ENCODE data around the gene HMOX1.
"Not testable (repeated sequence)": the region's sequence is repeated elsewhere in the genome, so short reads cannot be mapped to it uniquely, and the experiment has no call there.

Gene HMOX1

GRCh38 chr22:35430897-35431322, 50.0 kb downstream of the HMOX1 start:
- in situ Hi-C loops (cut with HindIII; ENCODE audit: low sequenced_read_pairs): loop anchor here (5.0 kb wide), 2 partner anchors 136 to 191 kb away; no protein-coding TSS in a partner anchor

DNA sequence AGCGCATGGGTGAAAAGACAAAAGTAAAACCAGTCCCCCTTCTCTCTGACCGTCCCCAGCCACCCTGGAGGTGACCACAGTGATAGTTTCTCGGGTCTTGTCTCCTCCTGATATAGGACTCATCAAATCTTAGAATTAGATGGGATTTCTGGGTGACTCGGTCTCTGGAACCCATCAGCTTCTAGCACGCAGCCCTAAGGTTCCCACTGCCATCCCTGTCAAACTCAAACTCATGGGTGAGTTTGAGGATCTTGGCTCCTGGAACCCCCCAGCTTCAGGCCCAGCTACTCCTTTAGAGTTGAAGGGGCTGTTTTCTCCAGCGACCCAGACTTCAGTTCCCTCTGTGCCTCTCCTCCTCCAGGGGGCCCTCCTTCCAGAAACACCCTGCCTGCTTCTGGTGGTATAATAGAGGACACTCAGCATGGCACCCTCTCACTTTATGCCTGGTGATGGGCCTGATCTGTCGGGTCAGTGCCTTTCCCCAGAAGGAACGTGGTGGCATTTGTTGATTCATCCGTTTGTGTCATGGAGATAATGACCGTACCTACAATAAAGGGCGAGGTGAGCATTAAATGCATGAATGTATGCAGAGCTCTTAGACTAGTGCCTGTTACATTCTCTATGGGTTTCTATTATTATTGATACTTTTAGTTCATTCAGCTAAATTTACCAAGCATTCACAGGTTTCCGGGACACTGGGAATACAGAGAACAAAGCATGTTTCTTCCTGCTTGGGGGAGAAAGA, 50.8 kb downstream of the HMOX1 start:
- in situ Hi-C loops (cut with HindIII; ENCODE audit: low sequenced_read_pairs): loop anchor here (5.0 kb wide), 2 partner anchors 136 to 191 kb away; no protein-coding TSS in a partner anchor

- in situ Hi-C loops (cut with HindIII; ENCODE audit: low sequenced_read_pairs): loop anchor here (5.0 kb wide), 2 partner anchors 135 to 190 kb away; no protein-coding TSS in a partner anchor
Measured at GRCh38 chr22:35432228-35432905, 51.5 kb downstream of the HMOX1 start.

GRCh38 chr22:35434061-35434710, 53.3 kb downstream of the HMOX1 start:
- in situ Hi-C loops (cut with HindIII; ENCODE audit: low sequenced_read_pairs): loop anchor here (5.0 kb wide), 2 partner anchors 133 to 188 kb away; no protein-coding TSS in a partner anchor

DNA sequence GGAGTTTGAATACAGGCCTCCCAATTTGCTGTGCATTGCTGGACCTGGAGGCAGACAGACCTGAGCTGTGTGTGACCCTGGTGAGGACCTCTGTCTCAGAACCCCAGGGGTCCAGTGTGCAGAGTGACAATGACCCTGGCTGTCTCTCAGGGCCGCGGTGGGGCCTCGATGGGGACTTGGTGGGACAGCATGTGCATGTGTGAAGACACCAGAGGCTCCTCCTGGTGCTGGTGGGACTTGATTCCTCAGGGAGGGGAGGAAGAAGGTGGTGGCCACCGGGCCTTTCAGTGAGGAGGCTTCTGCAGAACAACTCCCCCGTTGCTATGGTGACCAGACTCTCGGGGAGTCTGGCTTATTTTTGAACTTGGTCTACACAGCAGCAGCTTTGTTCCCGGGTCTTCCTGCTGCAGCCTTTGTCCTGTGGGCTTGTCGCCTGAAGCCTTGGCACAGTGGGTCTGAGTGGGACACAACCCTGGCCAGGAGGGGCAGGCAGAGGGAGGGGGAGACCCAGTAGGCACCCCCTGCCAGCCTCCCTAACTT, 54.4 kb downstream of the HMOX1 start:
- in situ Hi-C loops (cut with HindIII; ENCODE audit: low sequenced_read_pairs): no loop called here

DNA sequence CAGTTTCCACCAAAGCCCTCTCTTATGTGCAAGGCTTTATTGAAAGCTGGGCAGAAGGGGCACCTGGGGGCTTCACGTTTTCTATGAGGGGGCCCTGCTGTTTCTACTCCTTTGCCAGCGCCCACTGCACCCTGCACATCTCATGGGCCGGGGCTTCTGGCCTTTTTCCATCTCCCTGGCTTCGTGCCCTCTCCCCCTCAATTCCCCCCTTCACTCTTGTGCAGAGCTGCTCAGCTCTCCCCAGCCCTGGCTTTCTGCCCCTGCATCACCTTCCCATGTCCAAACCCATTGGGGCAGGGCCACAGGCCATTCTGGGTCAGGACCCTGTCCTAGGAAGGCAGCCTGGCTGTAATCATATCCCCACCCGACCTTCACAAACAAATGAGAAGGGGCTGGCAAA, 55.5 kb downstream of the HMOX1 start:
- in situ Hi-C loops (cut with HindIII; ENCODE audit: low sequenced_read_pairs): no loop called here

DNA sequence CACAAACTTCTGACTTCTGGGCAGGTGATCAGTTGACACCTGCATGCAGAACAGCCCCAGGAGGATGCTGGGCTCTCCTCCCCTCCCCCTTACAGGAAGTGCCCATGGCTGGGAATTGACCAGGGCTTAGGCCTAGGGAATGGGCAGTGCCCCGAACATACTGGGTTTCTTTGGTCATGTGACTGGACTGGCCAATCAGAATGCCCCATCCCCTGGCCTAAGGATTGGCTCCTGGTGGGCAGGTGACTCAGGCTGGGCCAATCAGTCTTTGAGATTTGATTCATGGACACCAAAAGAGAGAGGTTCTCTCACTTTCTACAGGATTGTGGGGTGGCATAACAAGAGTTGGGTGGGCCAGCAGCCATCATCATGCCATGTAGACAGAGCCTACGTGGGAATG, 56.2 kb downstream of the HMOX1 start:
- in situ Hi-C loops (cut with HindIII; ENCODE audit: low sequenced_read_pairs): no loop called here

GRCh38 chr22:35438673-35439364, 57.9 kb downstream of the HMOX1 start:
- in situ Hi-C loops (cut with HindIII; ENCODE audit: low sequenced_read_pairs): not testable (repeated sequence)

GRCh38 chr22:35439365-35439717, 58.4 kb downstream of the HMOX1 start:
- in situ Hi-C loops (cut with HindIII; ENCODE audit: low sequenced_read_pairs): no loop called here

DNA sequence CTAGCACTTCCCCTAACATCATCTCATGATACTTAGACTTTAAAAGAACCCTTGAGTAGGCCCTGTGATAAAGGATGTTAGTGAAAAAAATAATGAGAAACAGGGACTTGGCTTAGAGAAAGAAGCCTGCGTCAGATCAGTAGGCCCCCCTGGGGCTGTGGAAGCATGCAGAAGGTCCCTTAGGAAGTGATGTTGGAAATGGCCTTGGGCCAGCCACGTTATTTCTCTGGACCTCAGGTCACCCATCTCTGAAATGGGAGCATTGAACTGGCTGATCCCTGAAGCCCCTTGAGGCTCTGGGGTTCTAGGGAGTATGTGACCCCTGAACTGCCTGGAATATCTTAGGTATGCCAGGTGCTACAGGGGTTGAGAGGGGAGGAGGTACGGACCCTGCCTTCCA, 59.2 kb downstream of the HMOX1 start:
- in situ Hi-C loops (cut with HindIII; ENCODE audit: low sequenced_read_pairs): no loop called here

GRCh38 chr22:35441489-35442100, 60.7 kb downstream of the HMOX1 start:
- in situ Hi-C loops (cut with HindIII; ENCODE audit: low sequenced_read_pairs): no loop called here

GRCh38 chr22:35442471-35442870, 61.6 kb downstream of the HMOX1 start:
- in situ Hi-C loops (cut with HindIII; ENCODE audit: low sequenced_read_pairs): no loop called here

- in situ Hi-C loops (cut with HindIII; ENCODE audit: low sequenced_read_pairs): no loop called here
Measured at GRCh38 chr22:35443338-35443737, 62.4 kb downstream of the HMOX1 start.
